Left lung (tissue), 10 donors: ENCODE results near the gene DSG1. TPM values are rescaled to one million over a fixed set of nuclear protein-coding genes. Genes with fewer than 3 reads are reported as not detected.

Experiments
- ATAC-seq: fragments of 200-7000 bp; cut with Tn5 transposase; one replicate; pipeline ENCODE4 v1.9.1; 2020; ENCODE audit warnings: moderate library complexity
- DNase-seq, 4 donors: peaks; one replicate each; pipeline ENCODE4 v3.0.0-alpha.2; 2013 to 2020
- H3K27ac ChIP-seq, 2 donors: fragments of 200-600 bp; sonication (generic) in 1 of 2; one replicate each; pipeline versions ENCODE4 v1.5.0 to v1.8.0; 2020 to 2021
- H3K27me3 ChIP-seq, 2 donors: fragments of 200-600 bp; sonication (generic) in 1 of 2; one replicate each; pipeline versions ENCODE4 v1.5.0 to v1.8.0; 2020 to 2021
- H3K36me3 ChIP-seq, 2 donors: fragments of 200-600 bp; sonication (generic) in 1 of 2; one replicate each; pipeline versions ENCODE4 v1.5.0 to v1.8.0; 2020 to 2021
- H3K4me1 ChIP-seq, 2 donors: fragments of 200-600 bp; one replicate each; pipeline ENCODE4 v1.8.0; 2021
- H3K4me3 ChIP-seq, 2 donors: fragments of 200-600 bp; sonication (generic) in 1 of 2; one replicate each; pipeline versions ENCODE4 v1.5.0 to v1.8.0; 2020 to 2021; ENCODE audit warnings: mild to moderate bottlenecking in 1 of 2
- H3K9me3 ChIP-seq, 2 donors: fragments of 200-600 bp; sonication (generic) in 1 of 2; one replicate each; pipeline versions ENCODE4 v1.5.0 to v1.8.0; 2020 to 2021
- intact Hi-C, 2 donors: fragments of 100-400 bp; cut with DNase I; formaldehyde crosslinking; loops; one replicate each; pipeline versions ENCODE4 v1.11.2 to v1.14.2; 2022
- polyA plus RNA-seq, 6 donors: library from polyadenylated mRNA; unstranded; fragments of 120-200 nt; gene quantifications; one replicate each; pipeline ENCODE4 v1.2.1, GENCODE V29; 2013; ENCODE audit not compliant: insufficient read length in 6 of 6
- total RNA-seq, 2 donors: library from RNA; stranded (reverse); fragmentation: NEBNext Ultra II Directional; extraction: Animal tissue kit (Norgen Biotek cat#: 25700); gene quantifications; one replicate each; pipeline ENCODE4 v1.2.1, GENCODE V29; 2021
- TF ChIP-seq, protein P1 (sequence below), 2 donors: fragments of 200-600 bp; sonication (generic) in 1 of 2; IDR thresholded peaks; one replicate each; pipeline versions ENCODE4 v1.5.0 to v1.8.0; 2021; ENCODE audit warnings: antibody characterized with exemption in 2 of 2
- donor health status: DM: no; HTN: yes; CAD: no.
- donor health status: DM: no; HTN: no; CAD: no.

The DSG1 gene
- total and polyA plus RNA-seq, 8 donors, result not detected

DNA sequence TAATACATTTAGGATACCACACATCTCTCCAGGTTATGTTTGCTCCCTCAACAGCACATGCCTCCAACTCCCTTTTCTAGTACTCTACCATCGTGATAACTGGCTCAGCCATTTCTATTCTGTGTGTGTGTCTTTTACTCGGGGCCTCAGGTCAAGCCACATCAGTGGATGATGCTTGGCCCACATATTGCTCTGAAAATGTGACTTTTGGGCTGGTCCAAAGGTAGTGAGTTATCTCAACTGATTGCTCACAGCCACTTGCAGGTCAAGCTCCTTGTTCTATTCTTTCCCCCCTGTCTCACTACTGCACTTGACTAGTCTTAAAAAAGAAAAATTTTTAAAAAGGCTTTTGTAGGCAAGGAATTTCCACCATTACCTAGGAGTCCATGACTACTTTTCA is 64.1 kb downstream of the DSG1 start:
- Histone ChIP-seq H3K4me3 (no peak overlapping the region), H3K27ac (no peak overlapping the region), H3K4me1 (no peaks in the 10 kb centered on the region), H3K27me3 (no peaks in the 10 kb centered on the region), H3K9me3 (no peaks in the 10 kb centered on the region), H3K36me3 (no peaks in the 10 kb centered on the region)
- intact Hi-C loops, result no loop called here
- TF ChIP-seq, protein P1, sequence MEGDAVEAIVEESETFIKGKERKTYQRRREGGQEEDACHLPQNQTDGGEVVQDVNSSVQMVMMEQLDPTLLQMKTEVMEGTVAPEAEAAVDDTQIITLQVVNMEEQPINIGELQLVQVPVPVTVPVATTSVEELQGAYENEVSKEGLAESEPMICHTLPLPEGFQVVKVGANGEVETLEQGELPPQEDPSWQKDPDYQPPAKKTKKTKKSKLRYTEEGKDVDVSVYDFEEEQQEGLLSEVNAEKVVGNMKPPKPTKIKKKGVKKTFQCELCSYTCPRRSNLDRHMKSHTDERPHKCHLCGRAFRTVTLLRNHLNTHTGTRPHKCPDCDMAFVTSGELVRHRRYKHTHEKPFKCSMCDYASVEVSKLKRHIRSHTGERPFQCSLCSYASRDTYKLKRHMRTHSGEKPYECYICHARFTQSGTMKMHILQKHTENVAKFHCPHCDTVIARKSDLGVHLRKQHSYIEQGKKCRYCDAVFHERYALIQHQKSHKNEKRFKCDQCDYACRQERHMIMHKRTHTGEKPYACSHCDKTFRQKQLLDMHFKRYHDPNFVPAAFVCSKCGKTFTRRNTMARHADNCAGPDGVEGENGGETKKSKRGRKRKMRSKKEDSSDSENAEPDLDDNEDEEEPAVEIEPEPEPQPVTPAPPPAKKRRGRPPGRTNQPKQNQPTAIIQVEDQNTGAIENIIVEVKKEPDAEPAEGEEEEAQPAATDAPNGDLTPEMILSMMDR (IDR thresholded peaks at IDR 0.05), result no peak
- ATAC-seq (no peak), DNase-seq (no peak)

DNA sequence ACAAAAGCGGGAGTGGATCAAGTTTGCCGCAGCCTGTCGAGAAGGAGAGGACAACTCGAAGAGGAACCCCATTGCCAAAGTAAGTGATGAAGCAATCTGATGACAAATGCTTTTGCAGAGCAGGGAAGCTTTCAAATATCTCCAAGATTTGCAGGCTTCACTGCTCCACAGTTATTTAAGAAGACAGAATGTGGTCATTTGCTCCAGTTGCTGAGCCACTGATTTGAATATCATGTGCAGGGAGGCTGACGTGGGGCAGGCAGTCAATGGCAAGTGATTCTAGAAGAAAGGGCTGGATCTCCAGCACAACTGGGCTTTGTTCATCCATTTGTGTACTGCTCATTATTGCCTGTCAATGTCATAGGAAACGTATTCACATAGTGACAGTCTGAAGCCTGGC is 68.8 kb downstream of the DSG1 start:
- H3K4me1 ChIP-seq, result no peaks in the 10 kb centered on the region
- no peak for DNase-seq
- no peaks in the 10 kb centered on the region for H3K36me3 ChIP-seq
- ATAC-seq, result no peak
- TF ChIP-seq, protein P1 (IDR thresholded peaks at IDR 0.05), result no peak
- intact Hi-C loops, result no loop called here
- H3K4me3 ChIP-seq, result no peak overlapping the region
- no peaks in the 10 kb centered on the region for H3K27me3 ChIP-seq
- H3K27ac ChIP-seq, result no peak overlapping the region
- no peaks in the 10 kb centered on the region for H3K9me3 ChIP-seq

DNA sequence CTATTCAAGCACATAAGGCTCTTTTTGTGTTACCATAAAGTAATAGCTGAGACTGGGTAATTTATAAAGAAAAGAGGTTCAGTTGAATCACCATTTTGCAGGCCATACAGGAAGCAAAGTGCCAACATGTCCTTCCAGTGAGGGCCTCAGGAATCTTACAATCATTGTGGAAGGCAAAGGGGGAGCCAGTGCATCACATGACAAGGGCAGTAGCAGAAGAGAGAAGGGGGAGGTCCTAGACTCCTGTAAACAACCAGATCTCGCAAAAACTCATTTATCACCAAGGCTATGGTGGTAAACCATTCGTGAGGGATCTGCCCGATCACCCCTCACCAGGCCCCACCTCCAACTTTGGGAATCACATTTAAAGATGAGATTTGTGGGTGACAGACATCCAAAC is 75.3 kb downstream of the DSG1 start:
- TF ChIP-seq, protein P1 (IDR thresholded peaks at IDR 0.05), result no peak
- H3K4me3 ChIP-seq, result no peak overlapping the region
- no peaks in the 10 kb centered on the region for H3K9me3 ChIP-seq
- ATAC-seq (no peak), DNase-seq (no peak)
- no peaks in the 10 kb centered on the region for H3K27me3 ChIP-seq
- intact Hi-C loops, result no loop called here
- no peaks in the 10 kb centered on the region for H3K36me3 ChIP-seq
- peaks cover 4 to 6% of the 10 kb centered on the region in 2 donors for H3K4me1 ChIP-seq
- H3K27ac ChIP-seq, result no peak overlapping the region

DNA sequence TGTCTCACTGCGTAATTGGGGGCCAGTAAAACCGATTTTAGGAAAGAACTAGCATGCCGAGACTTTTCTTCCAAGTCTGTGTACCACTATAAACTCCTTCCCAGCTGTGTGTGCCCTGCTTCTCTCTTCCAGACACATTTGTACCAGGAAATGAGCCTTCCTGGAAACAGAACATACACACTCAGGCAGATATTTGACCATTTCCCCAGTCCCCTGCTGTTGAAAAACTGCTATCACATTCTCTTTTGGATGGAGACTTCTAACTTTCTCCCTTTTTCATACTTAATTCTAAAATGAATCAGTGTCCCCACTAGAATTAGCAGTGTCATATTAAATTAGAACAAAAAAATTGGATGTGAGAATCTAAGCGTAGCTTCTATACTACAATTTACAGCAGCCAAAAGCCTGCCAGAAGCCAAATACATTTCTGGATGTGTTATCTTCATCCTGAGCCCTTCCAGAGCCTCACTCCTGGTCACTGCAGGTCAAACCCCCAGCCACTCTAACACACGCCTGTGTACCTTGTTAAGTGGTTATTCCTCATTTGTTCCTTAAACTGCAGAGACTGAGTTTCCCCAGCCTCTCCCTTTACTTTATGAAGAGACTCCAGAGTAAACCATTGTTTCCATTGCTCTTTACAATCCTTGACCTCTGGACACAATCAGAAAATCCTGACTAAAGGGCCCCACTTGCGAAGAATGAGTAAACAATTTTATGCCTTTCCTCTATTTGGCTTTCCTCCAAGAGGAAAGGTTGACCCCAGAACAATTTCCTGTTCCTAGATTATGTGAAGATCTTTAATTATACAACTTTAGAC is 79.0 kb downstream of the DSG1 start:
- ATAC-seq, result peak; percentile 84

DNA sequence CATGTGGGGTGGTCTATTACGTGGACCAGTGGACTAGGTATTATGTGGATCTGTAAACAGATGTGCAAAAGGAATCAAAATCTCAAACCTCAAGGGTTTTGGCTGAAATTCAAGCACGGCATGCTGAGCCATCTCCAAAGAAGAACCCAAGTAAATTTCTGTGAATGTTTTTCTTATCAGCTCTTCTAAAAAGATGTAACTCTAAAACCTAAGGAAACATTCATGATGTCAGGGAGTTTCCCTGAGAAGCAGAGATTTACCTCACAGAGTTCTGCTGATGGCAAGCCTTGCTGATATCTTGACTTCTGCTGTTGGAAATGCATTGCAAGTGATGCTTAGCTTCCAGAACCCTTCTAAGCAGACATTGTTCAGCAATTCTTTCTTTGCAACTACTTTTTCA is 80.2 kb downstream of the DSG1 start:
- no peaks in the 10 kb centered on the region for H3K36me3 ChIP-seq
- no peak overlapping the region for H3K4me3 ChIP-seq
- intact Hi-C loops, result no loop called here
- TF ChIP-seq, protein P1 (IDR thresholded peaks at IDR 0.05), result no peak
- H3K27me3 ChIP-seq, result no peaks in the 10 kb centered on the region
- no peak for ATAC-seq
- H3K4me1 ChIP-seq, result peaks cover 4 to 6% of the 10 kb centered on the region in 2 donors
- no peak for DNase-seq
- H3K27ac ChIP-seq, result no peak overlapping the region
- H3K9me3 ChIP-seq, result no peaks in the 10 kb centered on the region

More for the DNA sequence above, 79.0 kb downstream of the DSG1 start:
- H3K36me3 ChIP-seq, result no peaks in the 10 kb centered on the region
- H3K9me3 ChIP-seq, result no peaks in the 10 kb centered on the region
- intact Hi-C loops, result no loop called here
- no peaks in the 10 kb centered on the region for H3K27me3 ChIP-seq
- H3K27ac ChIP-seq, result no peak overlapping the region
- TF ChIP-seq, protein P1 (IDR thresholded peaks at IDR 0.05), result no peak
- peaks cover 4 to 6% of the 10 kb centered on the region in 2 donors for H3K4me1 ChIP-seq
- no peak for DNase-seq
- no peak overlapping the region for H3K4me3 ChIP-seq
